ENCODE data around the gene CST7.

GRCh38 chr20:24992487-24993205 lies 43.6 kb downstream of the CST7 start, which contains the start of gene APMAP:
- TF ChIP-seq CTCF (IDR thresholded peaks at IDR 0.05; ENCODE audit: insufficient read depth, low read depth, low read length) (no peak), EZH2 (IDR thresholded peaks at IDR 0.05; ENCODE audit: insufficient read depth, low read length) (no peak)
